ENCODE results near the gene DNAH11.

- TF ChIP-seq CTCF (CRISPR knock-in tag; IDR thresholded peaks at IDR 0.05), result no peak
- no peak for TF ChIP-seq ZHX2 (IDR thresholded peaks at IDR 0.05; ENCODE audit: low read depth)
- TF ChIP-seq ZHX2 (CRISPR knock-in tag; IDR thresholded peaks at IDR 0.05; ENCODE audit: borderline replicate concordance), result no peak
- TF ChIP-seq MIXL1 (CRISPR knock-in tag; IDR thresholded peaks at IDR 0.05), result no peak
- no peak for TF ChIP-seq ZNF766 (CRISPR knock-in tag; IDR thresholded peaks at IDR 0.05; ENCODE audit: borderline replicate concordance)
- TF ChIP-seq FOXP1 (IDR thresholded peaks at IDR 0.05), result no peak
- no peak for TF ChIP-seq FOXP1 (CRISPR knock-in tag; IDR thresholded peaks at IDR 0.05)
- no peak for TF ChIP-seq ZNF747 (CRISPR knock-in tag; IDR thresholded peaks at IDR 0.05; ENCODE audit: borderline replicate concordance)
- TF ChIP-seq SP1 (IDR thresholded peaks at IDR 0.05), result no peak
- TF ChIP-seq SP1 (CRISPR knock-in tag; IDR thresholded peaks at IDR 0.05), result no peak
- TF ChIP-seq STAT6 (CRISPR knock-in tag; IDR thresholded peaks at IDR 0.05; ENCODE audit: borderline replicate concordance), result no peak
- TF ChIP-seq ZNF770 (CRISPR knock-in tag; IDR thresholded peaks at IDR 0.05), result no peak
- no peak for TF ChIP-seq BRD4 (CRISPR knock-in tag; IDR thresholded peaks at IDR 0.05)
- no peak for TF ChIP-seq EZH2 (conservative IDR thresholded peaks at IDR 0.05; ENCODE audit: low read depth, low read length)
- TF ChIP-seq, protein P1, sequence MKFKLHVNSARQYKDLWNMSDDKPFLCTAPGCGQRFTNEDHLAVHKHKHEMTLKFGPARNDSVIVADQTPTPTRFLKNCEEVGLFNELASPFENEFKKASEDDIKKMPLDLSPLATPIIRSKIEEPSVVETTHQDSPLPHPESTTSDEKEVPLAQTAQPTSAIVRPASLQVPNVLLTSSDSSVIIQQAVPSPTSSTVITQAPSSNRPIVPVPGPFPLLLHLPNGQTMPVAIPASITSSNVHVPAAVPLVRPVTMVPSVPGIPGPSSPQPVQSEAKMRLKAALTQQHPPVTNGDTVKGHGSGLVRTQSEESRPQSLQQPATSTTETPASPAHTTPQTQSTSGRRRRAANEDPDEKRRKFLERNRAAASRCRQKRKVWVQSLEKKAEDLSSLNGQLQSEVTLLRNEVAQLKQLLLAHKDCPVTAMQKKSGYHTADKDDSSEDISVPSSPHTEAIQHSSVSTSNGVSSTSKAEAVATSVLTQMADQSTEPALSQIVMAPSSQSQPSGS (CRISPR knock-in tag; IDR thresholded peaks at IDR 0.05), result no peak
Measured at GRCh38 chr7:21603462-21603861, 60.6 kb downstream of the DNAH11 start.

Data from HepG2 (cell line).